CD14-positive monocyte (primary cell): Measurements from ENCODE around the gene DPCD. TPM values are rescaled to one million over a fixed set of nuclear protein-coding genes. Genes with fewer than 3 reads are reported as not detected.
"Not testable (repeated sequence)": the region's sequence is repeated elsewhere in the genome, so short reads cannot be mapped to it uniquely, and the experiment has no call there.

ENCODE experiments used
- DNase-seq, 3 donors: peaks; one replicate each; pipeline ENCODE4 v3.0.0-alpha.2; 2011 to 2022
- H2AFZ ChIP-seq: 2 replicates; pipeline ENCODE4 v1.6.0; 2012; ENCODE audit warnings: mild to moderate bottlenecking, low read depth, low read length, inconsistent platforms; ENCODE audit not compliant: insufficient read depth, poor library complexity, severe bottlenecking
- H3K27ac ChIP-seq, 2 donors: 1 replicate in 1 of 2; 2 replicates in 1 of 2; pipeline ENCODE4 v1.5.1; 2012 to 2013; ENCODE audit warnings: low read length in 2 of 2, control low read depth in 1 of 2, inconsistent platforms in 1 of 2, low read depth in 1 of 2, mild to moderate bottlenecking in 1 of 2
- H3K27me3 ChIP-seq, 2 donors: one replicate each; pipeline versions ENCODE4 v1.6.0 to v1.6.1; 2011 to 2013; ENCODE audit warnings: low read length in 2 of 2; ENCODE audit not compliant: control insufficient read depth in 2 of 2, insufficient read depth in 2 of 2
- H3K36me3 ChIP-seq, 2 donors: replicated peaks in 1 of 2; 1 replicate in 1 of 2; 2 replicates in 1 of 2; pipeline versions ENCODE4 v1.5.1 to v1.6.1; 2012 to 2013; ENCODE audit warnings: low read length in 2 of 2, control low read depth in 1 of 2, inconsistent platforms in 1 of 2, mild to moderate bottlenecking in 1 of 2; ENCODE audit not compliant: insufficient read depth in 2 of 2, control insufficient read depth in 1 of 2
- H3K4me1 ChIP-seq, 2 donors: 1 replicate in 1 of 2; 2 replicates in 1 of 2; pipeline versions ENCODE4 v1.5.1 to v1.6.1; 2012 to 2013; ENCODE audit warnings: low read length in 2 of 2, control low read depth in 1 of 2, inconsistent platforms in 1 of 2, mild to moderate bottlenecking in 1 of 2, moderate library complexity in 1 of 2; ENCODE audit not compliant: insufficient read depth in 2 of 2, control insufficient read depth in 1 of 2
- H3K4me2 ChIP-seq: replicated peaks from 2 replicates; pipeline ENCODE3; 2012; ENCODE audit warnings: low read length, moderate library complexity, mild to moderate bottlenecking; ENCODE audit not compliant: poor library complexity, severe bottlenecking; ENCODE audit errors: extremely low read depth
- H3K4me3 ChIP-seq, 3 experiments: fragments of 200-600 bp in 1 of 3; sonication (generic) in 1 of 3; replicated peaks in 1 of 3; 1 replicate in 2 of 3; 2 replicates in 1 of 3; pipeline ENCODE4 v1.5.1; 2011 to 2013; ENCODE audit warnings: low read length in 3 of 3, mild to moderate bottlenecking in 3 of 3, control low read depth in 2 of 3, low read depth in 2 of 3, inconsistent platforms in 1 of 3, moderate library complexity in 1 of 3
- H3K79me2 ChIP-seq: 2 replicates; pipeline ENCODE4 v1.6.0; 2012; ENCODE audit warnings: mild to moderate bottlenecking, control low read depth, inconsistent platforms, low read length, moderate library complexity; ENCODE audit not compliant: insufficient read depth
- H3K9ac ChIP-seq: 2 replicates; pipeline ENCODE4 v1.6.0; 2017; ENCODE audit warnings: low read length, mild to moderate bottlenecking; ENCODE audit not compliant: insufficient read depth, poor library complexity, severe bottlenecking
- H3K9me3 ChIP-seq, 2 donors: replicated peaks in 1 of 2; 1 replicate in 1 of 2; 2 replicates in 1 of 2; pipeline versions ENCODE4 v1.5.1 to v1.6.1; 2012 to 2013; ENCODE audit warnings: low read length in 2 of 2, control low read depth in 1 of 2; ENCODE audit not compliant: control insufficient read depth in 1 of 2, insufficient read depth in 1 of 2
- H4K20me1 ChIP-seq: 2 replicates; pipeline ENCODE4 v1.6.0; 2012; ENCODE audit warnings: mild to moderate bottlenecking, low read length, control low read depth, moderate library complexity; ENCODE audit not compliant: insufficient read depth
- H3K27ac Mint-ChIP-seq, 7 donors: one replicate each; pipeline ENCODE4 v1.8.0; 2020; ENCODE audit warnings: mild to moderate bottlenecking in 7 of 7, mixed read lengths in 7 of 7, moderate library complexity in 6 of 7, inconsistent platforms in 2 of 7
- H3K27me3 Mint-ChIP-seq, 3 donors: one replicate each; pipeline ENCODE4 v1.8.0; 2021 to 2022; ENCODE audit warnings: low read depth in 3 of 3, mild to moderate bottlenecking in 3 of 3, mixed read lengths in 3 of 3, moderate library complexity in 3 of 3, inconsistent platforms in 1 of 3
- H3K36me3 Mint-ChIP-seq, 2 donors: one replicate each; pipeline ENCODE4 v1.8.0; 2020; ENCODE audit warnings: mixed read lengths in 2 of 2, inconsistent platforms in 1 of 2, mild to moderate bottlenecking in 1 of 2
- H3K4me1 Mint-ChIP-seq: one replicate; pipeline ENCODE4 v1.8.0; 2020; ENCODE audit warnings: mild to moderate bottlenecking, mixed read lengths
- H3K4me3 Mint-ChIP-seq, 2 donors: one replicate each; pipeline ENCODE4 v1.8.0; 2020; ENCODE audit warnings: mild to moderate bottlenecking in 2 of 2, mixed read lengths in 2 of 2, moderate library complexity in 1 of 2
- H3K9me3 Mint-ChIP-seq, 7 donors: one replicate each; pipeline ENCODE4 v1.8.0; 2020 to 2022; ENCODE audit warnings: mixed read lengths in 7 of 7, mild to moderate bottlenecking in 6 of 7, moderate library complexity in 6 of 7, inconsistent platforms in 2 of 7
- CTCF ChIP-seq: fragments of 200-600 bp; IDR thresholded peaks from one replicate; pipeline ENCODE4 v1.8.0; 2022; ENCODE audit warnings: antibody characterized with exemption, mild to moderate bottlenecking
- WGBS: methylation state at CpG from one replicate; pipeline ENCODE4 v1.1.5; 2013; ENCODE audit warnings: missing lambda C conversion rate; ENCODE audit not compliant: insufficient coverage; 5-methylcytosine and 5-hydroxymethylcytosine counted together
- intact Hi-C, 2 donors: fragments of 100-400 bp; cut with micrococcal nuclease; formaldehyde crosslinking; loops; one replicate each; pipeline versions ENCODE4 v1.15.0 to v1.15.1; 2023
- polyA plus RNA-seq, 3 donors: library from polyadenylated mRNA; depleted of rRNA in 1 of 3; unstranded in 2 of 3; stranded (reverse) in 1 of 3; fragments of 300-500 nt in 2 of 3; fragments of >200 nt in 1 of 3; fragmentation: Illumina TruSeq in 2 of 3; gene quantifications; 1 replicate in 2 of 3; 2 replicates in 1 of 3; pipeline ENCODE4 v1.2.3, GENCODE V29; 2012 to 2021

DPCD gene
- polyA plus RNA-seq, 3 donors = 8.6 to 17.0 (median 9.0) TPM

DNA sequence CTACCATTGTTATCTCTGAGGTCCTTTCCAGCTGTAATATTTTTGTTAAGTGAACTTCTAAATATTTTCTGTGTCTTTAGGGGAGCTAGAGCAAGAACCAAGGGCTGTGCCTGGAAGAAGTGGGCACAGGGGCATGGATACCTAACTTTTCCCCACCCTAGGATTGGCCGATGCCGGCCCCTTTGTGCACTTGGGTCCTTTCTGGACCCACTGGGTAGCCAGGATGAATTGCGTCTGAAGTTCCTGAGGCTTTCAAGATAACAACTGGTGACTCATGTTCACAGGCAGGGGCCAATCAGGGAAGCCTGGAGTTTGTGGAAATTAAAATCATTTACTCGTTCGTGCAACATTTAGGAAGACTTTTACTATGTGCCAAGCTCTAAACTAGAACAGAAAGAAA lies 758 bp downstream of the DPCD start:
- Mint-ChIP-seq H3K4me1 (peaks cover 47% of the 10 kb centered on the region), H3K9me3 (no peaks in the 10 kb centered on the region), H3K4me3 (peak overlapping the region; percentile 93 to 94), H3K27me3 (peaks cover 0 to 1% (median 0%) of the 10 kb centered on the region in 3 donors), H3K27ac (peak overlapping the region in 3 of 7 donors; percentile 1 to 82 (median 61)), H3K36me3 (peaks cover 18 to 20% of the 10 kb centered on the region in 2 donors)
- peak overlapping the region; percentile 99 for H2AFZ ChIP-seq
- H3K9ac ChIP-seq = no peak overlapping the region
- H3K9me3 ChIP-seq = no peaks in the 10 kb centered on the region
- peaks cover 20% of the 10 kb centered on the region for H3K79me2 ChIP-seq
- 94% methylated on average over 3 of the region's 5 CpGs for WGBS
- H4K20me1 ChIP-seq = no peaks in the 10 kb centered on the region
- H3K4me3 ChIP-seq = peak overlapping the region in 1 of 3 experiments; percentile 99
- no peaks in the 10 kb centered on the region for H3K27me3 ChIP-seq
- peak overlapping the region; percentile 81 for H3K4me2 ChIP-seq
- DNase-seq = no peak
- peaks cover 12 to 14% of the 10 kb centered on the region in 2 donors for H3K36me3 ChIP-seq
- TF ChIP-seq CTCF = no peak
- peak overlapping the region in 1 of 2 donors; percentile 84 for H3K27ac ChIP-seq
- peaks cover 48 to 54% of the 10 kb centered on the region in 2 donors for H3K4me1 ChIP-seq
- intact Hi-C loops = loop anchor here in 1 of 2 donors (5.0 kb wide), 1 partner anchor 237 kb away; the partner anchor contains the start of gene BTRC

- H3K36me3 Mint-ChIP-seq, H3K79me2 ChIP-seq, H3K36me3 ChIP-seq, H3K9me3 ChIP-seq, intact Hi-C loops, H3K9me3 Mint-ChIP-seq, H4K20me1 ChIP-seq, H3K27me3 ChIP-seq, H3K27me3 Mint-ChIP-seq: not testable (repeated sequence)
- H3K4me2 ChIP-seq = peak overlapping the region; percentile 74
- H3K27ac ChIP-seq = peak overlapping the region; percentile 59 to 66
- peak overlapping the region; percentile 10 for H2AFZ ChIP-seq
- DNase-seq = peak; percentile 43 to 74 (median 69)
- H3K4me1 Mint-ChIP-seq = peaks cover 41% of the 10 kb centered on the region
- WGBS = no CpG with 5 or more reads among the region's 2 CpGs
- peak overlapping the region; percentile 1 for H3K9ac ChIP-seq
- peaks cover 42 to 43% of the 10 kb centered on the region in 2 donors for H3K4me1 ChIP-seq
- H3K4me3 ChIP-seq = peak overlapping the region in 1 of 3 experiments; percentile 39
- peak overlapping the region; percentile 58 to 92 (median 78) for H3K27ac Mint-ChIP-seq
- peak overlapping the region; percentile 47 to 68 for H3K4me3 Mint-ChIP-seq
Measured at GRCh38 chr10:101593331-101593730, 5.2 kb downstream of the DPCD start.
